Measurements from ENCODE around the gene FADS2. TPM values are rescaled to one million over a fixed set of nuclear protein-coding genes. Genes with fewer than 3 reads are reported as not detected.
A peak's percentile ranks its signal among the peaks of the same experiment; 100 is the strongest.

FADS2 gene
- total and polyA plus RNA-seq, 9 of the 15 experiments (the other 6 are each of a cell fraction or from before 2014, with no cell fraction given) = 2.9 to 42.8 (median 16.2) TPM

- TF ChIP-seq USF2 (CRISPR knock-in tag; IDR thresholded peaks at IDR 0.05) (no peak), CXXC5 (CRISPR knock-in tag; IDR thresholded peaks at IDR 0.05) (no peak), KAT2B (IDR thresholded peaks at IDR 0.05; ENCODE audit: low read depth, low read length) (no peak), POLR2G (IDR thresholded peaks at IDR 0.05; ENCODE audit: low read depth, low read length) (no peak), HMG20B (CRISPR knock-in tag; IDR thresholded peaks at IDR 0.05) (no peak; the same call in 1 of the 2 replicates), ILK (tag; IDR thresholded peaks at IDR 0.05; ENCODE audit: borderline replicate concordance, low read depth) (no peak), SMAD1 (IDR thresholded peaks at IDR 0.05; ENCODE audit: low read depth, low read length, partially characterized antibody) (no peak), PHTF2 (CRISPR knock-in tag; IDR thresholded peaks at IDR 0.05) (no peak), EGR1 (conservative IDR thresholded peaks at IDR 0.05) (no peak), TCF15 (CRISPR knock-in tag; IDR thresholded peaks at IDR 0.05) (no peak), RBM14 (IDR thresholded peaks at IDR 0.05; ENCODE audit: borderline replicate concordance, insufficient read depth, low read depth, low read length) (no peak), ZNF253 (CRISPR knock-in tag; conservative IDR thresholded peaks at IDR 0.05) (no peak), E2F1 (CRISPR knock-in tag; IDR thresholded peaks at IDR 0.05) (peak; percentile 90), ZNF780A (CRISPR knock-in tag; IDR thresholded peaks at IDR 0.05) (no peak), ZNF133 (CRISPR knock-in tag; IDR thresholded peaks at IDR 0.05) (no peak), MNT (conservative IDR thresholded peaks at IDR 0.05) (no peak), HSF4 (CRISPR knock-in tag; IDR thresholded peaks at IDR 0.05; ENCODE audit: borderline replicate concordance) (no peak), ZNF507 (tag; conservative IDR thresholded peaks at IDR 0.05) (no peak), HDAC8 (tag; IDR thresholded peaks at IDR 0.05) (no peak), PHF21A (IDR thresholded peaks at IDR 0.05; ENCODE audit: borderline replicate concordance, low read depth) (no peak), HNRNPL (IDR thresholded peaks at IDR 0.05; ENCODE audit: low read depth, low read length) (no peak), MAX (CRISPR knock-in tag; IDR thresholded peaks at IDR 0.05) (no peak), NUFIP1 (IDR thresholded peaks at IDR 0.05; ENCODE audit: partially characterized antibody) (no peak), ZNF124 (CRISPR knock-in tag; IDR thresholded peaks at IDR 0.05) (no peak)
These were observed 12.0 kb upstream of the FADS2 start (continued) for GRCh38 chr11:61815790-61816735.
